GM12872 (cell line): ENCODE measurements around the gene ZNF610.

Experiments
- TF ChIP-seq, protein P1 (sequence below): IDR thresholded peaks from 3 replicates; pipeline ENCODE4 v1.5.1; 2011; ENCODE audit warnings: low read depth, mild to moderate bottlenecking, low read length, moderate library complexity; ENCODE audit not compliant: insufficient read depth

The ZNF610 gene

DNA sequence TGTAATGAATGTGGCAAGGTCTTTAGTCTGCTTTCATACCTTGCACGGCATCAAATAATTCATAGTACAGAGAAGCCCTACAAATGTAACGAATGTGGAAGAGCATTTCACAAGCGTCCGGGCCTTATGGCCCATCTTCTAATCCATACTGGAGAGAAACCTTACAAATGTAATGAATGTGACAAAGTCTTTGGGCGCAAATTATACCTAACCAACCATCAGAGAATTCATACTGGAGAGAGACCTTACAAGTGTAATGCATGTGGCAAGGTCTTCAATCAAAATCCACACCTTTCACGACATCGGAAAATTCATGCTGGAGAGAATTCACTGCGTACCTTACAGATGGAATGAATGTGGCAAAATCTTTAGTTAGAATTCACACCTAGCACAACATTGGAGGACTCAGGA lies 30.4 kb downstream of the ZNF610 start:
- TF ChIP-seq, protein P1, sequence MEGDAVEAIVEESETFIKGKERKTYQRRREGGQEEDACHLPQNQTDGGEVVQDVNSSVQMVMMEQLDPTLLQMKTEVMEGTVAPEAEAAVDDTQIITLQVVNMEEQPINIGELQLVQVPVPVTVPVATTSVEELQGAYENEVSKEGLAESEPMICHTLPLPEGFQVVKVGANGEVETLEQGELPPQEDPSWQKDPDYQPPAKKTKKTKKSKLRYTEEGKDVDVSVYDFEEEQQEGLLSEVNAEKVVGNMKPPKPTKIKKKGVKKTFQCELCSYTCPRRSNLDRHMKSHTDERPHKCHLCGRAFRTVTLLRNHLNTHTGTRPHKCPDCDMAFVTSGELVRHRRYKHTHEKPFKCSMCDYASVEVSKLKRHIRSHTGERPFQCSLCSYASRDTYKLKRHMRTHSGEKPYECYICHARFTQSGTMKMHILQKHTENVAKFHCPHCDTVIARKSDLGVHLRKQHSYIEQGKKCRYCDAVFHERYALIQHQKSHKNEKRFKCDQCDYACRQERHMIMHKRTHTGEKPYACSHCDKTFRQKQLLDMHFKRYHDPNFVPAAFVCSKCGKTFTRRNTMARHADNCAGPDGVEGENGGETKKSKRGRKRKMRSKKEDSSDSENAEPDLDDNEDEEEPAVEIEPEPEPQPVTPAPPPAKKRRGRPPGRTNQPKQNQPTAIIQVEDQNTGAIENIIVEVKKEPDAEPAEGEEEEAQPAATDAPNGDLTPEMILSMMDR = no peak

DNA sequence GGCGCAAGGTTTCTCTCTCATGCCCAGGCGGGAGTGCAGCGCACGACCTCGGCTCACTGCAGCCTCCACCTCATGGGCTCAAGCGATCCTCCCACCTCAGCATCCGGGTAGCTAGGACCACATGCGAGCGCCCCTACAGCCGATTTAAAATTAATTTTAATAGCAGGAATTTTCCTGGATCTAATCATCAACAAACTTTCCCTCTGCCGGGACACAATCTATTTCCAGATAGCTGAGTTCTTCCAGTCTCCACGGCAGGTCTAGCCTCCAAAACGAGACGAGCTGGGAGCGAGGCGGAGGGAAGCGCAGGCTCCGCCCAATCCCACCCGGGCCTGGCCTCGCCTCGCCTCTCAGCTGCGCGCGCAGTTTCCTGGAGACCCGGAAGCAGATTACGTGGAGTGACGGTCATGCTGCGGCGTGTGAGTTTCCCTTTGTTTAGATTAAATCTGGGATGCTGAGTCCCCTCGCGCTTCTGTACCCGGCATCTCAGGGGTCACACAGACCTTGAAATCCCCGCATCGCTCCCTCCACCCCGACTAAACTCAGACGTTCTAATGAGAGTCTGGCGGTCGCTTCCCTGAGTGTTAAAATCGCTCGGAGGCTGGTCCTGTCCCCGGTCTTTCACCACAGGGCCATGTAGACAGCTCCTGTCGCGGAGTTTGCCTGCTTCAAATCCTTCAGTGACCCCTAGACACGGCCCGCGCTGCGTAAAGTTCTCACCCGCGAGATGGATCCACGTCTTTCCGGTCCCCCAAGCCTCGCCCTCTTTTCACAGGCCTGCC lies 33.7 kb downstream of the ZNF610 start, which contains the start of gene ZNF880:
TSS of gene ZNF880 (plus strand) at position 365 of the 782 bp plus-strand sequence. CDS start at position 408, 43 bp downstream.
- TF ChIP-seq, protein P1 = no peak; the same call in 2 of the 3 replicates

DNA sequence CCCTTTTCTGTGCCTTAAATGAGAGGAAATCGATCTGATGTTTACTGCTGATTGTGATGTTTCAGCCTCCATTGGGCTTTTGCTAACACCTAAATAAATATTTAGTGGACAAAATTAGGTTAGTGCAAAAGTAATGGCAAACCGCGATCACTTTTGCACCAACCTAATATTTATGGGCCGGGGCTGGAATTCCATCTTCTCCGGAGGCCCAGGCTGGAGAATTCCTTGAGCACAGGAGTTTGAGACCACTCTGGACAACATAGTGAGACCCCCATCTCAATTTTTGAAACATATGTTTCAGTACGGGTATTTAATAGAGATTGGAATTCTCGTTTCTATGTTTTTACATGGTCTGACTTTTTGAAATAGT lies 34.3 kb downstream of the ZNF610 start:
- TF ChIP-seq, protein P1 = no peak

DNA sequence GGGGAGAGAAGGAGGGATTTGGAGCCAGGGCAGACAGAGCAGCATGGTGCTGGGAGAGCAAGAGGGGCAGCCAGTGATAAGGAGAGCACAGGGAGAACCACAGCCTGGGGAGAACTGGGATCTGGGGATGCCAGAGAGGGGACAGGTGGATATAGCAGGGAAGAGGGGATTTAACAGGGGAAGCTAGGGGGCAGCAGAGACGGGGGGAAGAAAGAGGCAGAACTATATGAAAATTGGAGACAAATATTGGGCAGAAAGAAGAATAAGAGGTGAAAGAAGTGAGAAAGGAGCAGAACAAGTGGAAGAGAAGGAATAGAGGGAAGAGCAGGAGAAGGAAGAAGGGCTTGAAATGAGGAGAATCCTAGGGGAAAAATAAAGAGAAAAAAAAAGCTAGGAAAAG lies 55.1 kb downstream of the ZNF610 start:
- TF ChIP-seq, protein P1 = no peak

DNA sequence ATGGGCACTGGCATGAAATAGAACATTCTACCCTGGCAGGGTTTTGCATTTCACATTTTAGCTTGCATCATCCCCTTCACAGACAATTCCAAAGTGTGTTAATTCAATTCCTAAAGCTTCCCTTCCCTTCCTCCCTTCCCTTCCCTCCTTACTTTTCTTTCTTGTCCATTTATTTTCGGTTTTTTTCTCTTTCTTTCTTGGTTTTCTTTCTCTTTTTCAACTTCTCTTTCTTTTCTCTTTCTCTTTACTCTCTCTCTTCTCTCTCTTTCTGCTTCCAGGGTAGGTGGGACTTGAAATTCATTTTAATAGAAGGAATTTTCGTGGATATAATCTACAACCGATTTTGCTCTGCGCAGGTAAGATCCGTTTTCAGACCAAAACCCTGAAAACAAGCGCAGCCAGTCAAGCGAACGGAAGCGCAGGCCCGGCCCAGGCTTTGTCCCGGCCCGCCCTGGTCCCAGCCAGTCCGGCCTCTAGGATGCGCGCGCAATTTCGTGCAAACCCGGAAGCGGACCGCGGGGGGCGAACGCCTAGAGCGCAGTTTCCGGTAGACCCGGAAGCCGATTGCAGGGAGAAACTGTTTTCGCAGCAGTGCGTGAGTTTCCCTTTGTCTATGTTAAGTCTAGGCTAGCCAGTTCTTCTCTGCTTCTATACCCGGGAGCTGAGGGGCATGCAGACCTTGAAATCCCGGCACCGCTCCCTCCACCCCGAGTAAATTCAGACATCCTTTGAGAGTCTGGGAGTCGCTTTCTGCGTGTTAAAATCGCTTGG lies 61.5 kb downstream of the ZNF610 start, which contains the start of gene ZNF528:
TSS of gene ZNF528 (plus strand) at position 540 of the 771 bp plus-strand sequence. CDS start 4,165 bp downstream, outside the sequence.
- TF ChIP-seq, protein P1 = no peak

DNA sequence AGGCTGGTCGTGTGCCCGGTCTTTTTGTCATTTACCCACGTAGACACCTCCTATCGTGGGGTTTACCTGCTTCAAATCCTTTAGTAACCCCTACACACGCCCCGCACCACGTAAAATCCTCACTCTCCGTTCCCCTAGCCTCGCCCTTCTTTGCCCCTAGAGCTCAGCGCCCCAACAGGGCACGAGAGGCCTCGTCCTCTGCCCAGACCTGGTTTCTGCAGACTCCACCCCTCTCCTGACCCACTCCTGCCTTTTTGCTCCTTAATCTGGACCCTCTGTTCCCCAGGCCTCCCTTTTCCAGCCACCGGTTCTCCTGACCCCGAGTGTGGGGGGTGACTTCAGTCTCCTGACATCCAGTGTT lies 62.0 kb downstream of the ZNF610 start:
- TF ChIP-seq, protein P1 = no peak; the same call in 2 of the 3 replicates

DNA sequence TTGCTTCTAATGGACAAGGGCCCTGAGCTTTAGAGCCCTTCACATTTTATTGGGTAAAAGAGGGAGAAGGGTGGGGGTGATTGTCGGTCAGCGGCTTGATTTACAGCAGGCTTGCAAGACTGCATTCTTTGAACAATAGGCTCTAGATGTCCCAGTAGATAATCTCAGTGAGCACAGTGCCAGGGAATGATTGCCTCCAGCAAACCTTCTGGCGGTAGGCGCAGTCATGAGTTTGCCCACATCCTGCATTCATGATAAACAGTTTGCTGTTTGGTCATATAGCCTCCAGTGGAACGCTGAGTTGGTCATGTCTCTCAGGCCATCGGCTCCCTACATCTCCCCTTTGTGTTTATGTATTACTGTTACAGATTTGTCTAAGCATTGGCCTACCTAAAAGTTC lies 74.2 kb downstream of the ZNF610 start:
- TF ChIP-seq, protein P1 = no peak
